Thyroid gland (tissue), 4 donors: ENCODE measurements around the gene FGF8.

Experiments
- POLR2A ChIP-seq, 2 donors: fragments of 450-650 bp; IDR thresholded peaks; one replicate each; pipeline ENCODE4 v1.6.1; 2017; ENCODE audit warnings: antibody characterized with exemption in 2 of 2, mild to moderate bottlenecking in 2 of 2, moderate library complexity in 1 of 2
- TF ChIP-seq, protein P1 (sequence below), 6 experiments: fragments of 200-600 bp in 3 of 6; fragments of 450-650 bp in 3 of 6; sonication (generic) in 3 of 6; IDR thresholded peaks; one replicate each; pipeline ENCODE4 v1.5.1; 2016 to 2019; ENCODE audit warnings: antibody characterized with exemption in 6 of 6, mild to moderate bottlenecking in 2 of 6, inconsistent platforms in 1 of 6, moderate library complexity in 1 of 6

DNA sequence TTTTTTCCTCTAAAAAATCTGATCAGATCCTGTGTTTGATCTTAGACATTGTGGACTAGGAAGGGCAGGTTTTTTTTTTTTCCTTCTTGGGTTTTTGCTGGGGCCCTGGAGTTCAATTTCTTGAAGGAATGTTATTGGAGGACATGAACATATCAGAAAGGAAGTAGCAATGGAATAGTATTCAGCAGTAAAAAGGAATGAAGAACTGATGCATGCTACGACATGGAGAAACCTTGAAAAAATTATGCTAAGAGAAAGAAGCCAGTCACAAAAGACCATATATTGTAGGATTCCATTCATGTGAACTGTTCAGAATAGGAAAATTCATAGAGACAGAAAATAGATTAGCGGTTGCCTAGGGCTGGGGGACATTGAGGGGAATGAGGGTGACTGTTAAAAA lies 34.0 kb downstream of the FGF8 start:
- TF ChIP-seq, protein P1, sequence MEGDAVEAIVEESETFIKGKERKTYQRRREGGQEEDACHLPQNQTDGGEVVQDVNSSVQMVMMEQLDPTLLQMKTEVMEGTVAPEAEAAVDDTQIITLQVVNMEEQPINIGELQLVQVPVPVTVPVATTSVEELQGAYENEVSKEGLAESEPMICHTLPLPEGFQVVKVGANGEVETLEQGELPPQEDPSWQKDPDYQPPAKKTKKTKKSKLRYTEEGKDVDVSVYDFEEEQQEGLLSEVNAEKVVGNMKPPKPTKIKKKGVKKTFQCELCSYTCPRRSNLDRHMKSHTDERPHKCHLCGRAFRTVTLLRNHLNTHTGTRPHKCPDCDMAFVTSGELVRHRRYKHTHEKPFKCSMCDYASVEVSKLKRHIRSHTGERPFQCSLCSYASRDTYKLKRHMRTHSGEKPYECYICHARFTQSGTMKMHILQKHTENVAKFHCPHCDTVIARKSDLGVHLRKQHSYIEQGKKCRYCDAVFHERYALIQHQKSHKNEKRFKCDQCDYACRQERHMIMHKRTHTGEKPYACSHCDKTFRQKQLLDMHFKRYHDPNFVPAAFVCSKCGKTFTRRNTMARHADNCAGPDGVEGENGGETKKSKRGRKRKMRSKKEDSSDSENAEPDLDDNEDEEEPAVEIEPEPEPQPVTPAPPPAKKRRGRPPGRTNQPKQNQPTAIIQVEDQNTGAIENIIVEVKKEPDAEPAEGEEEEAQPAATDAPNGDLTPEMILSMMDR (IDR thresholded peaks at IDR 0.05) = no peak
- no peak for TF ChIP-seq POLR2A (IDR thresholded peaks at IDR 0.05)
